Heart left ventricle (tissue), 16 donors: Measurements from ENCODE around the gene CCDC192. TPM values are rescaled to one million over a fixed set of nuclear protein-coding genes. Genes with fewer than 3 reads are reported as not detected.

ENCODE experiments used
- ATAC-seq, 4 donors: fragments of 200-7000 bp; cut with Tn5 transposase; one replicate each; pipeline ENCODE4 v1.9.1; 2020 to 2022; ENCODE audit warnings: moderate library complexity in 4 of 4, mild to moderate bottlenecking in 3 of 4, moderate number of reproducible peaks in 1 of 4
- DNase-seq, 5 donors: peaks; one replicate each; pipeline ENCODE4 v3.0.0-alpha.2; 2020
- H3K27ac ChIP-seq, 12 donors: fragments of 200-600 bp; sonication (generic) in 4 of 12; one replicate each; pipeline versions ENCODE4 v1.5.0 to v1.8.0; 2016 to 2022; ENCODE audit warnings: mild to moderate bottlenecking in 2 of 12
- H3K27me3 ChIP-seq, 9 donors: fragments of 200-600 bp; sonication (generic) in 2 of 9; one replicate each; pipeline versions ENCODE4 v1.5.1 to v1.8.0; 2016 to 2022; ENCODE audit warnings: mild to moderate bottlenecking in 3 of 9
- H3K36me3 ChIP-seq, 9 donors: fragments of 200-600 bp; sonication (generic) in 2 of 9; one replicate each; pipeline versions ENCODE4 v1.5.0 to v1.8.0; 2018 to 2022; ENCODE audit warnings: mild to moderate bottlenecking in 2 of 9
- H3K4me1 ChIP-seq, 12 donors: fragments of 200-600 bp; sonication (generic) in 4 of 12; one replicate each; pipeline versions ENCODE4 v1.5.0 to v1.8.0; 2016 to 2022; ENCODE audit warnings: mild to moderate bottlenecking in 3 of 12
- H3K4me3 ChIP-seq, 12 donors: fragments of 200-600 bp; sonication (generic) in 4 of 12; one replicate each; pipeline versions ENCODE4 v1.5.0 to v1.8.0; 2017 to 2022; ENCODE audit warnings: mild to moderate bottlenecking in 9 of 12, moderate library complexity in 4 of 12
- H3K9me3 ChIP-seq, 12 donors: fragments of 200-600 bp; sonication (generic) in 4 of 12; one replicate each; pipeline versions ENCODE4 v1.5.0 to v1.8.0; 2016 to 2022; ENCODE audit warnings: mild to moderate bottlenecking in 1 of 12
- CTCF ChIP-seq, 12 donors: fragments of 200-600 bp; sonication (generic) in 4 of 12; IDR thresholded peaks; one replicate each; pipeline versions ENCODE4 v1.5.0 to v1.8.0; 2018 to 2022; ENCODE audit warnings: antibody characterized with exemption in 12 of 12, mild to moderate bottlenecking in 5 of 12
- POLR2A ChIP-seq, 2 donors: fragments of 450-650 bp; IDR thresholded peaks; one replicate each; pipeline ENCODE4 v1.6.1; 2017; ENCODE audit warnings: antibody characterized with exemption in 2 of 2, mild to moderate bottlenecking in 2 of 2, moderate library complexity in 2 of 2
- WGBS, 4 donors: extraction: QIAGEN DNeasy Blood & Tissue Kit in 2 of 4; methylation state at CpG; one replicate each; pipeline versions ENCODE4 v1.1.5 to v1.1.7; 2013 to 2018; 5-methylcytosine and 5-hydroxymethylcytosine counted together
- intact Hi-C, 10 donors: fragments of 100-400 bp; cut with DNase I; formaldehyde crosslinking; loops; one replicate each; pipeline versions ENCODE4 v1.11.1 to v1.14.2; 2022
- polyA plus RNA-seq, 2 donors: library from polyadenylated mRNA; stranded (reverse); fragments of 200-250 nt; gene quantifications; one replicate each; pipeline ENCODE4 v1.2.3, GENCODE V29; 2013
- total RNA-seq, 9 donors: library from RNA; depleted of rRNA in 2 of 9; stranded (reverse); fragments of >200 nt in 2 of 9; fragmentation: NEBNext Ultra II Directional in 3 of 9; extraction: Animal tissue kit (Norgen Biotek cat#: 25700) in 3 of 9; gene quantifications; one replicate each; pipeline versions ENCODE4 v1.1.0 to v1.2.4, GENCODE V29; 2016 to 2023
- donor health status: ischemic (EF 13 %, LVEDD 7.1; RV severe dilation, severe dysfunction).
- donor health status: healthy with polysubstance abuse.
- donor health status: DM: no; HTN: yes; CAD: no.
- donor health status: DM: no; HTN: no; CAD: no.
- donor health status: ischemic (EF 25% LVEDD 6.9; RV normal size, moderate dysfunction).
- donor health status: ischemic (EF 25% LVEDD 5.7; RV mildly dilated, moderate dysfunction).
- donor health status: healthy.
- donor health status: DM: yes; HTN: yes; CAD: no.
- donor health status: ischemic (EF 35%, LVEDD 5.7; RV mildly dilated, moderate dysfunction).
- donor health status: nonischemic (EF 11% LVEDD 7.7; RV severe dilation, severe dysfunction).
- donor health status: DM: yes; HTN: yes; CAD: no.
- donor health status: PGD.
- donor health status: ischemic (EF 29% LVEDD 5.4; RV normal size, mild dysfunction).
- donor health status: nonischemic (EF 23%, LVEDD 6.1; RV moderate dilation, normal function).

CCDC192 gene
- total and polyA plus RNA-seq, 11 donors, result 0.07 to 1.3 (median 0.42) TPM; not detected in 8

GRCh38 chr5:127958421-127959011, 255.3 kb downstream of the CCDC192 start:
- H3K9me3 ChIP-seq, result no peaks in the 10 kb centered on the region
- intact Hi-C loops, result loop anchor here in 2 of 10 donors (5.0 to 10.0 kb wide), 2 partner anchors 124 to 126 kb away; partner anchors contain the start of gene SLC12A2 (in 2 of the 2)
- DNase-seq (no peak), ATAC-seq (peak in 1 of 4 donors; percentile 24)
- H3K36me3 ChIP-seq, result no peaks in the 10 kb centered on the region
- WGBS, 4 donors, result 63 to 71% (median 67%) methylated on average over 5 of the region's 5 CpGs
- TF ChIP-seq POLR2A (IDR thresholded peaks at IDR 0.05) (no peak), CTCF (IDR thresholded peaks at IDR 0.05) (no peak)
- H3K4me3 ChIP-seq, result no peak overlapping the region
- H3K27ac ChIP-seq, result peak overlapping the region in 8 of 12 donors; percentile 6 to 64 (median 32)
- no peaks in the 10 kb centered on the region for H3K27me3 ChIP-seq
- H3K4me1 ChIP-seq, result peaks cover 8 to 54% (median 41%) of the 10 kb centered on the region in 12 donors

GRCh38 chr5:127959152-127959764, 256.1 kb downstream of the CCDC192 start:
- Histone ChIP-seq H3K36me3 (no peaks in the 10 kb centered on the region), H3K27me3 (no peaks in the 10 kb centered on the region), H3K4me1 (peaks cover 8 to 58% (median 41%) of the 10 kb centered on the region in 12 donors), H3K4me3 (no peak overlapping the region), H3K9me3 (no peaks in the 10 kb centered on the region), H3K27ac (peak overlapping the region in 11 of 12 donors; percentile 23 to 75 (median 61))
- TF ChIP-seq CTCF (IDR thresholded peaks at IDR 0.05) (no peak), POLR2A (IDR thresholded peaks at IDR 0.05) (no peak)
- WGBS, 4 donors, result 14 to 26% (median 17%) methylated on average over 3 of the region's 3 CpGs
- intact Hi-C loops, result loop anchor here in 2 of 10 donors (5.0 to 10.0 kb wide), 2 partner anchors 123 to 126 kb away; partner anchors contain the start of gene SLC12A2 (in 2 of the 2)
- ATAC-seq, result peak in 2 of 4 donors; percentile 33 to 44
- peak; percentile 72 to 84 (median 75) for DNase-seq

- Histone ChIP-seq H3K4me1 (peaks cover 8 to 58% (median 41%) of the 10 kb centered on the region in 12 donors), H3K27ac (peak overlapping the region; percentile 8 to 75 (median 60)), H3K9me3 (no peaks in the 10 kb centered on the region), H3K4me3 (no peak overlapping the region), H3K36me3 (no peaks in the 10 kb centered on the region), H3K27me3 (no peaks in the 10 kb centered on the region)
- WGBS, 4 donors, result 52 to 78% (median 70%) methylated on average over 1 of the region's 1 CpG
- TF ChIP-seq POLR2A (IDR thresholded peaks at IDR 0.05) (no peak), CTCF (IDR thresholded peaks at IDR 0.05) (no peak)
- intact Hi-C loops, result loop anchor here in 4 of 10 donors (2.0 to 10.0 kb wide), 3 partner anchors 122 to 125 kb away; partner anchors contain the start of gene SLC12A2 (in 4 of the 4)
- peak in 3 of 4 donors; percentile 30 to 52 (median 52) for ATAC-seq
- no peak for DNase-seq
Measured at GRCh38 chr5:127960270-127960691, 257.1 kb downstream of the CCDC192 start.
